Liver (tissue), 3 donors: ENCODE measurements around the gene CBX2.

Experiments
- ATF3 ChIP-seq: IDR thresholded peaks from 2 replicates; pipeline ENCODE4 v1.6.1; 2016; ENCODE audit warnings: antibody characterized with exemption
- RAD21 ChIP-seq, 2 donors: IDR thresholded peaks; 2 replicates each; pipeline ENCODE4 v1.6.1; 2016; ENCODE audit warnings: antibody characterized with exemption in 2 of 2, mild to moderate bottlenecking in 2 of 2
- REST ChIP-seq: IDR thresholded peaks from 2 replicates; pipeline ENCODE4 v1.6.1; 2016; ENCODE audit warnings: antibody characterized with exemption, mild to moderate bottlenecking
- SP1 ChIP-seq: IDR thresholded peaks from 2 replicates; pipeline ENCODE4 v1.6.1; 2018; ENCODE audit warnings: antibody characterized with exemption, mild to moderate bottlenecking
- TAF1 ChIP-seq: conservative IDR thresholded peaks from 2 replicates; pipeline ENCODE4 v1.6.1; 2016; ENCODE audit warnings: antibody characterized with exemption, mild to moderate bottlenecking
- TF ChIP-seq, protein P1 (sequence below): fragments of 150-350 bp; IDR thresholded peaks from 2 replicates; pipeline ENCODE4 v1.5.1; 2017; ENCODE audit warnings: improper control_type of control experiment, low read depth, low read length; ENCODE audit not compliant: missing input control
- donor health status: healthy.
- donor health status: healthy.

DNA sequence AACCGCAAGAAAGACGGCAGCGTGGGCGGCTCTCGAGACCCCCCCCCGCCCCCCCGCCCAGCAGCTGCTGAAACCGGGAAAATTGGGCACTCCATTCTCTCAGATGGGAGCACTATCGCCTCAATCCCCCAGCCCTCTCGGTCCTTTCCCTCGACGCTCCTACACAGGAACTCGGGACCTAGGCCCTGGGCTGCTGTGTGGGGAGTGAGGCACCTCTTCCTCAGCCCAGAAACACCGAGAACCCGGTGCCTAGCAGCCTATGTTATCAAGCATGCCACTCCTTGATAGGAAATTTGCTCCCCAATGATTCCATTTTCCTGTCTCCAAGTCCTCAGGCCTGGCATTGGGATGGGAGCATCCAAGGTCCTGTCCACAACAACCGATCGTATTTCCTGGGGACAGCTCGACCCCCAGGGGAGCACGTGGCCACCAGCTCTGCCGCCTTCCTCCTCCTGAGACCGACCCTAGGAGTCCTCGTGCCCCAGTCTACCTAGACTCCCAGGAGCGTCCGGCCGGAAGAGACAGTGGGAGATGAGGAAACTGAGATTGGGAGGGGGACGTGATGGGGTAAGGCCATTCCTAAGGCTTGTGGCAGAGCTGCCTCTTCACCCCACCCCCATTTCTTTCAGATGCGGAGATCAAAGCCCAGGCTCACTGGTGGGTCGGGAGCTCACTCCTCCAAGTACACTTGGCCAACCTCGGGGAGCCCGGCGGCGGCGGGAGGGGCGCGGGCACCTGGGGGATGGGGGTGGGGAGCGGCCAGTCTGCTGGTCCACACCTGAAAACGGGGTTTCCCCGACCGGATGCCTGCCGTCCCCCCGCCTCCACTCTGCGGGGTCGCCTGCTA is 36.4 kb downstream of the CBX2 start:
- no peak for TF ChIP-seq REST
- TF ChIP-seq, protein P1, sequence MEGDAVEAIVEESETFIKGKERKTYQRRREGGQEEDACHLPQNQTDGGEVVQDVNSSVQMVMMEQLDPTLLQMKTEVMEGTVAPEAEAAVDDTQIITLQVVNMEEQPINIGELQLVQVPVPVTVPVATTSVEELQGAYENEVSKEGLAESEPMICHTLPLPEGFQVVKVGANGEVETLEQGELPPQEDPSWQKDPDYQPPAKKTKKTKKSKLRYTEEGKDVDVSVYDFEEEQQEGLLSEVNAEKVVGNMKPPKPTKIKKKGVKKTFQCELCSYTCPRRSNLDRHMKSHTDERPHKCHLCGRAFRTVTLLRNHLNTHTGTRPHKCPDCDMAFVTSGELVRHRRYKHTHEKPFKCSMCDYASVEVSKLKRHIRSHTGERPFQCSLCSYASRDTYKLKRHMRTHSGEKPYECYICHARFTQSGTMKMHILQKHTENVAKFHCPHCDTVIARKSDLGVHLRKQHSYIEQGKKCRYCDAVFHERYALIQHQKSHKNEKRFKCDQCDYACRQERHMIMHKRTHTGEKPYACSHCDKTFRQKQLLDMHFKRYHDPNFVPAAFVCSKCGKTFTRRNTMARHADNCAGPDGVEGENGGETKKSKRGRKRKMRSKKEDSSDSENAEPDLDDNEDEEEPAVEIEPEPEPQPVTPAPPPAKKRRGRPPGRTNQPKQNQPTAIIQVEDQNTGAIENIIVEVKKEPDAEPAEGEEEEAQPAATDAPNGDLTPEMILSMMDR: no peak
- no peak for TF ChIP-seq TAF1
- no peak for TF ChIP-seq ATF3
- TF ChIP-seq SP1: no peak
- no peak for TF ChIP-seq RAD21 (IDR thresholded peaks at IDR 0.05)
